ENCODE results near the gene SWSAP1.

DNA sequence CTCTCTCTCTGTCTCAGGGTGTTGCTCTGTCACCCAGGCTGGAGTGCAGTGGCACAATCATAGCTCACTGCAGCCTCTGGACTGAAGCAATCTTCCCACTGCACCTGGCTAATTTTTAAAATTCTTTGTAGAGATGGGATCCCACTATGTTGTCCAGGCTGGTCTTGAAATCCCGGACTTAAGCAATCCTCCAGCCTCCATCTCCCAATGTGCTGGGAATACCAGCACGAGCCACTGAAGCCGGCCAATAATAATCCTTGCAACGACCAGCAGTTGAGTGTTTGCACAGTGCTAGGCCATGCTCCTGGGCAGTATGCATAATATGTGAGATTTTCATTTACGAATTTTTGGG is 10.3 kb downstream of the SWSAP1 start:
- TF ChIP-seq, protein P1, sequence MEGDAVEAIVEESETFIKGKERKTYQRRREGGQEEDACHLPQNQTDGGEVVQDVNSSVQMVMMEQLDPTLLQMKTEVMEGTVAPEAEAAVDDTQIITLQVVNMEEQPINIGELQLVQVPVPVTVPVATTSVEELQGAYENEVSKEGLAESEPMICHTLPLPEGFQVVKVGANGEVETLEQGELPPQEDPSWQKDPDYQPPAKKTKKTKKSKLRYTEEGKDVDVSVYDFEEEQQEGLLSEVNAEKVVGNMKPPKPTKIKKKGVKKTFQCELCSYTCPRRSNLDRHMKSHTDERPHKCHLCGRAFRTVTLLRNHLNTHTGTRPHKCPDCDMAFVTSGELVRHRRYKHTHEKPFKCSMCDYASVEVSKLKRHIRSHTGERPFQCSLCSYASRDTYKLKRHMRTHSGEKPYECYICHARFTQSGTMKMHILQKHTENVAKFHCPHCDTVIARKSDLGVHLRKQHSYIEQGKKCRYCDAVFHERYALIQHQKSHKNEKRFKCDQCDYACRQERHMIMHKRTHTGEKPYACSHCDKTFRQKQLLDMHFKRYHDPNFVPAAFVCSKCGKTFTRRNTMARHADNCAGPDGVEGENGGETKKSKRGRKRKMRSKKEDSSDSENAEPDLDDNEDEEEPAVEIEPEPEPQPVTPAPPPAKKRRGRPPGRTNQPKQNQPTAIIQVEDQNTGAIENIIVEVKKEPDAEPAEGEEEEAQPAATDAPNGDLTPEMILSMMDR (IDR thresholded peaks at IDR 0.05) = no peak
- TF ChIP-seq POLR2A (IDR thresholded peaks at IDR 0.05) (no peak), EP300 (IDR thresholded peaks at IDR 0.05) (no peak)

Measured in upper lobe of left lung (tissue), 4 donors.